Thymus (tissue), 11 donors: ENCODE measurements around the gene KLRF2. TPM values are rescaled to one million over a fixed set of nuclear protein-coding genes. Genes with fewer than 3 reads are reported as not detected.

Experiments
- DNase-seq, 9 donors: peaks; one replicate each; pipeline ENCODE4 v3.0.0-alpha.2; 2013; ENCODE audit warnings: low spot score in 9 of 9, low read depth in 6 of 9, missing footprints in 1 of 9
- H3K27ac ChIP-seq, 2 donors: one replicate each; pipeline ENCODE4 v1.5.1; 2013; ENCODE audit warnings: control low read depth in 1 of 2, low read depth in 1 of 2, low read length in 1 of 2, mild to moderate bottlenecking in 1 of 2, moderate library complexity in 1 of 2
- H3K27me3 ChIP-seq, 2 donors: one replicate each; pipeline ENCODE4 v1.5.1; 2013; ENCODE audit warnings: low read length in 1 of 2; ENCODE audit not compliant: control insufficient read depth in 2 of 2, insufficient read depth in 1 of 2
- H3K36me3 ChIP-seq, 2 donors: one replicate each; pipeline ENCODE4 v1.5.1; 2013; ENCODE audit warnings: low read length in 1 of 2, mild to moderate bottlenecking in 1 of 2, moderate library complexity in 1 of 2; ENCODE audit not compliant: control insufficient read depth in 2 of 2, insufficient read depth in 2 of 2
- H3K4me1 ChIP-seq, 2 donors: one replicate each; pipeline ENCODE4 v1.5.1; 2013; ENCODE audit warnings: low read length in 2 of 2; ENCODE audit not compliant: control insufficient read depth in 2 of 2, insufficient read depth in 2 of 2
- H3K4me3 ChIP-seq, 2 donors: one replicate each; pipeline ENCODE4 v1.5.1; 2013; ENCODE audit warnings: low read length in 2 of 2, control low read depth in 1 of 2, mild to moderate bottlenecking in 1 of 2
- H3K9me3 ChIP-seq, 2 donors: one replicate each; pipeline ENCODE4 v1.5.1; 2013; ENCODE audit warnings: low read length in 1 of 2, mild to moderate bottlenecking in 1 of 2; ENCODE audit not compliant: control insufficient read depth in 2 of 2, insufficient read depth in 1 of 2
- WGBS: extraction: QIAGEN DNeasy Blood & Tissue Kit; methylation state at CpG from one replicate; pipeline ENCODE4 v1.1.7; 2013; 5-methylcytosine and 5-hydroxymethylcytosine counted together
- polyA plus RNA-seq: library from polyadenylated mRNA; stranded (reverse); fragments of 200-250 nt; gene quantifications from one replicate; pipeline ENCODE4 v1.2.3, GENCODE V29; 2013
- total RNA-seq: library from RNA; stranded (reverse); fragments of 120-200 nt; gene quantifications from one replicate; pipeline ENCODE4 v1.2.4, GENCODE V29; 2013
- donor health status: healthy.

KLRF2 gene
- total and polyA plus RNA-seq, 2 donors, result 0.11 to 0.76 TPM

DNA sequence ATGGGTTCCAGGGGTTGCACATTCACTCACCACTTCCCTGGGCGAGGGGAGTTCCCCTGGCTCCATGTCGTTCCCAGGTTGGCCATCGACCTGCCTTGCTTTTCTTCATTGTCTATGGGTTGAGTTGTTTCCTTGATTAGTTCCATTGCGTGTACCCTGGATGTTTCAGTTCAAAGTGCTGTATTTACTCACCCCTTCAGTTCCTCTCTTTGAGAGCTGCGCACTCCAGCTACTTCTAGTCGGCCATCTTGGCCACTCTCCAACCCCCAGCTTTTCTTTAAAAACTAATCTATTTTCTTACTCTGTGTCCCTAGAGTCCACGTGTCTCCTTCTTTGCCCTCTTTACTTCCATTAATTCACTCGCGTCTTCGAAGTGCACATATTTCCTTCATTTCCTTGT is 39.2 kb downstream of the KLRF2 start:
- WGBS, result 96% methylated on average over 10 of the region's 10 CpGs
- H3K27ac ChIP-seq, result no peak overlapping the region
- DNase-seq, result no peak
- no peaks in the 10 kb centered on the region for H3K4me1 ChIP-seq
- H3K9me3 ChIP-seq, result peaks cover 0 to 4% of the 10 kb centered on the region in 2 donors
- H3K27me3 ChIP-seq, result no peaks in the 10 kb centered on the region
- H3K36me3 ChIP-seq, result no peaks in the 10 kb centered on the region
- H3K4me3 ChIP-seq, result no peak overlapping the region

DNA sequence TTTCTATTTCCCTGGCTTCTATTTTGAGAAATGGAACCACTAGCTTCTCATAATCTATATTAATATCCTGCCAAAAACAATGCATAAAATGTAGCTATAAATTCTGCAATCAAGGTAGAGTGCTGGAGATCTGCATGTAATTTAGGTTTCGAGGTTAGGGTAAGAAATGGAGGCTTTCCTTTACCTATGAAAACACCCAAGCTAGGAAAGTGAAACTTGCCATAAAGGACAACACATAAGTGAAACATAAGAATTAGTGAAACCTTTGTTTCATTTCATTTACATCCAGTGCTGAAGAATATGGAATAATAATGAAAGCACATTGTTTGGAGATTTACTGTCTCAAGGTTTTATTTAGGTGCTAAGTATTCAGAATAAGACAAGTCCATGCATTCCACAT is 41.1 kb downstream of the KLRF2 start:
- Histone ChIP-seq H3K36me3 (no peaks in the 10 kb centered on the region), H3K4me3 (no peak overlapping the region), H3K27ac (no peak overlapping the region), H3K9me3 (peaks cover 0 to 4% of the 10 kb centered on the region in 2 donors), H3K27me3 (no peaks in the 10 kb centered on the region), H3K4me1 (no peaks in the 10 kb centered on the region)
- no peak for DNase-seq
- WGBS, result 97% methylated on average over 1 of the region's 1 CpG

DNA sequence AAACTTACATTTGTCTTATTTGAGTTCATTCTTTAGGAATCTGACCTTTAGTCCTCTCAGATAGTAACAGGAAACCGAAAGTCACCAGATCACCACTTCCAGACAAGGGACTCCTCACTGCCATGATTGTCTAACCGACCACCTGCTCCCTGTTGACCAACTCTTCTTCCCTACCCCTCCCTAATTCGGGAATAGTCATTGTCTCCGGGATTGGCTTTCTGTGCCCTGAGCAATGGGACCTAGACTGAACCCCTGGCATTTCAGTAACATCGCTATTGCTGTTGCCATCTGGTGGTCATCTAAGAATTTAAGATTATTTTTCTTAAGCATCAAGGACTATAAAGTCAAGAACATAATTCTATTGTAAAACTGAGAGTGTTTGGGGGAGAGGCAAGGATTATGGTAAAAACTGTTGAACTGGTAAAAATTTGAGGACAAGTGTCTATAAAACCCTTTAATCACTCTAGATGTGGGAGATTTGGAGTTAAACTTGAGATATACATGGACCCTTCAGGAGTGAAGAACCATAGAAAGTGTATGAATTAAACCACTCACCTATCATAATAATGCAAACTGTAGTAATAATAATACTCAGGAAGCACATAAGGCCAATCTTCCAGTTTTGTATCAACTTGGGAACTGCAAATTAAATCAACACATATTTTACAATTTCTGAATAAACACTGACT is 44.6 kb downstream of the KLRF2 start:
- Histone ChIP-seq H3K4me1 (no peaks in the 10 kb centered on the region), H3K27ac (no peak overlapping the region), H3K27me3 (no peaks in the 10 kb centered on the region), H3K4me3 (no peak overlapping the region), H3K9me3 (no peaks in the 10 kb centered on the region), H3K36me3 (no peaks in the 10 kb centered on the region)
- DNase-seq, result peak in 5 of 9 donors; percentile 16 to 65 (median 40)
- WGBS, result 18% methylated on average over 5 of the region's 5 CpGs

DNA sequence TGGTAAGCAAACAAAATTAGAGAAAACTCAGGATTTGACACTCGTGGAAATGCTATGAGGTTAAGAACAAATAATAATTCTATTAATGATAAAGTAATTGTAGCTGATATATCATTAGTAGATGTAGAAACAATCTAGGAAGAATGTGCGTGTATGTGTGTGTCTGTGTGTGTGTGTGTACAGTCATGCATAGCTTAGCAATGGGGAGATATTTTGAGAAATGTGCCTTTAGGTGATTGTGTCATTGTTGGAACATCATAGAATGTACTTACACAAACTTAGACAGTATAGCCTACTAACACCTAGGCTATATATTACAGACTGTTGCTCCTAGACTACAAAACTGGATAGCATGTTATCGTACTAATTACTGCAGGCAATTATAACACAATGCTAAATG is 45.6 kb downstream of the KLRF2 start:
- H3K4me1 ChIP-seq, result no peaks in the 10 kb centered on the region
- no peak for DNase-seq
- no peaks in the 10 kb centered on the region for H3K27me3 ChIP-seq
- no peak overlapping the region for H3K27ac ChIP-seq
- no peak overlapping the region for H3K4me3 ChIP-seq
- H3K36me3 ChIP-seq, result no peaks in the 10 kb centered on the region
- H3K9me3 ChIP-seq, result no peaks in the 10 kb centered on the region
- 98% methylated on average over 3 of the region's 3 CpGs for WGBS

DNA sequence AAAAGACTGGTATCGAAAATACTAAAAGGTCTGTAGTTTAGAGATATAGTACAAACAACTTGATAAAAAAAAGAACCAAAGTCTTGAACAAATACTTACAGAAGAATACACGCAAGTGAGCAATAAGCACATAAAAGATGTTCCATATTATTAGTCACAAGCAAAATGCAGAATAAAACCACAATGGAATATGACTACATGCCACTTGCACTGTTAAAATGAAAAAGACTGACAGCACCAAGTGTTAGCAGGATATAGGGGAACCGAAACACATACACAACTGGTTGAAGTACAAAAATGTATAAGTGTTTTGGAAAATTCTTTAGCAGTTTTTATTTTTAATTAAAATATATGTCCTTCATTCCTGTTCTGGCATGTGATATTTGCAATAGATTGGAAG is 47.3 kb downstream of the KLRF2 start:
- no peaks in the 10 kb centered on the region for H3K4me1 ChIP-seq

DNA sequence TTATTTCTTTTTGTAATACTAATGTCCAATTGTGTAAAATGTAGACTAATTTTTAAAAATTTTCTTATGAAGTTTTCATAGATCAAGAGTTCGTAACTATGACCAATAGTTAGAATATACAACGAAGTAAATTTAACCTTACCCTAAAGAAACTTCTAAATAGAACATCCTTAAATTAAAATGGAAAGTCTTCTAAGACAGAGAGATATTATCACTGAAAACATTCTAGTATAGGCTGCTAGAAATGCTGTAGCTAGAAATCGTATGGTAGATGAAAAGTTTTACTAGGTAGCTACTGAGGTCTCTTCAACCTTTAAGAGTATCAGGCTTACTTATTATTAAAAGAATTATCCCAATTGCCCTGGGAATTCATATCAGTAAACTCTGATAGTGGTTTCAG is 50.0 kb downstream of the KLRF2 start:
- Histone ChIP-seq H3K9me3 (no peaks in the 10 kb centered on the region), H3K27ac (no peak overlapping the region), H3K36me3 (no peaks in the 10 kb centered on the region), H3K27me3 (no peaks in the 10 kb centered on the region), H3K4me3 (no peak overlapping the region), H3K4me1 (no peaks in the 10 kb centered on the region)
- no peak for DNase-seq
- 94% methylated on average over 3 of the region's 3 CpGs for whole genome bisulfite sequencing

More for the DNA sequence above, 47.3 kb downstream of the KLRF2 start:
- Histone ChIP-seq H3K4me3 (no peak overlapping the region), H3K36me3 (no peaks in the 10 kb centered on the region), H3K27me3 (no peaks in the 10 kb centered on the region), H3K27ac (no peak overlapping the region), H3K9me3 (no peaks in the 10 kb centered on the region)
- WGBS, result 93% methylated on average over 3 of the region's 3 CpGs
- no peak for DNase-seq

DNA sequence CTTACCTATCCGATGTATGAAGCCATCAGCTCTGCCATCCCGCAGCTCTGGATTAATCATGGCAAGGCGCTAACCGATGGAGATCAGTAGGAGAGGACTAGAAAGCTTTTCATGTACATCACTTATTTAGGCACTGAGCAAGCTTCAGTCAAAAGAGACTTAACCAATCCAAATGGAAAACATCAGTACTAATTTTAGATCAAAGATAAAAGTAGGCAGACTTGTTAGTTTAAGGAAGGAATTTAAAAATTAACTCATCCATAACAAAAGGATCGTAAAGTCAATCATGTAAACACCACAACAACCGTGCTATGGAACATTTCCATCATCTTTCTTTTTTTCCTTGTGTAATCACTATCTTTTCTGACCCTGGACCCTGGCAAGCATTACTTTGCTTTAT is 51.0 kb downstream of the KLRF2 start, which contains the start of gene CLEC2A:
Gene CLEC2A, minus strand, starts transcription at position 101 of the 400 bp plus-strand sequence. Its CDS starts 41 bp downstream, at position 60.
- no peak for DNase-seq
- Histone ChIP-seq H3K4me1 (no peaks in the 10 kb centered on the region), H3K9me3 (no peaks in the 10 kb centered on the region), H3K27me3 (no peaks in the 10 kb centered on the region), H3K4me3 (no peak within 1 kb of the TSS), H3K27ac (no peak within 1 kb of the TSS), H3K36me3 (no peaks in the 10 kb centered on the region)
- WGBS, result 98% methylated on average over 6 of the region's 6 CpGs

DNA sequence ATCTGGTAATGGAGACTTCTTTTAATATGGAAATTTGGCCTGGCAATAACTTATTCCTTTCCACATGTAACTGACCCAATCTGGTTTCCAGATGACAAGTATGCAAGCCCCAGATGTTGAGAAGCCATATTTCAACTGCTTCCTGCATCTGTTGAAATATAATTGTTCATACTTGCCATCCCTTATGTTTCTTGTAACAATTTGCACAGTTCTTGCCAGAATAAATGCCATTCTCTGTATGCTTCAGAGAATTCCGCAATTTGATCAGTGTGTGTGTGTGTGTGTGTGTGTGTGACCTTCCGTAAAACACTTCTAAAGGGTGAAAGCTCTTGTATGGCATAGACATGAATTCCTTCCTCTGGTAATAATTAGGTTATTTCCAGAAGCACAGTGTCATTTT is 52.7 kb downstream of the KLRF2 start:
- no peak for DNase-seq
- H3K4me1 ChIP-seq, result no peaks in the 10 kb centered on the region
- H3K4me3 ChIP-seq, result no peak overlapping the region
- H3K27ac ChIP-seq, result no peak overlapping the region
- WGBS, result 96% methylated on average over 2 of the region's 2 CpGs
- H3K36me3 ChIP-seq, result no peaks in the 10 kb centered on the region
- H3K9me3 ChIP-seq, result no peaks in the 10 kb centered on the region
- no peaks in the 10 kb centered on the region for H3K27me3 ChIP-seq

DNA sequence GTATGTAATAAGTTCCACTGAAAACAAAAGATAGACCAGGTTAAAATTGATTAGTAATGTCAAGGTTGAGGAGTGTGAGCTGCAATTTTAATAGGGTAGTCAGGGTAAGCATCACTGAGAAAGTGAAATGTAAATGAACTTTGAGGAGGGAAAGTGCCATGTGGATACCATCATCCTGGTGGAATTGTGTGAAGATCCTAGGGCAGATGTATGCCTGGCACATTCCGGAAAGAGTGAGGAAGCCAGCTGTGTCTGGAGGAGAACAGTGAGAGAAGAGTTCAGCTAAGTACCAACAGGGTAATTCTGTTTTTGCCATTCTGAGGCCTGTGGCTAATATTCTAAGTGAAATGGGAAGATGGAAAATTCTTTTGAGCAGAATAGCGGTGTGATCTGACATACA is 53.7 kb downstream of the KLRF2 start:
- no peak for DNase-seq
- Histone ChIP-seq H3K9me3 (no peaks in the 10 kb centered on the region), H3K27me3 (no peaks in the 10 kb centered on the region), H3K4me3 (no peak overlapping the region), H3K36me3 (no peaks in the 10 kb centered on the region), H3K4me1 (no peaks in the 10 kb centered on the region), H3K27ac (no peak overlapping the region)
- WGBS, result 98% methylated on average over 2 of the region's 2 CpGs
